Body of pancreas (tissue), 4 donors: ENCODE measurements around the gene MAPK8IP1.

Experiments
- POLR2A ChIP-seq, 3 donors: fragments of 450-650 bp; IDR thresholded peaks; one replicate each; pipeline ENCODE4 v1.6.1; 2016; ENCODE audit warnings: antibody characterized with exemption in 3 of 3, mild to moderate bottlenecking in 2 of 3
- TF ChIP-seq, protein P1 (sequence below), 7 experiments: fragments of 450-650 bp in 4 of 7; fragments of 200-600 bp in 3 of 7; sonication (generic) in 3 of 7; IDR thresholded peaks; one replicate each; pipeline ENCODE4 v1.5.1; 2016 to 2019; ENCODE audit warnings: antibody characterized with exemption in 7 of 7

DNA sequence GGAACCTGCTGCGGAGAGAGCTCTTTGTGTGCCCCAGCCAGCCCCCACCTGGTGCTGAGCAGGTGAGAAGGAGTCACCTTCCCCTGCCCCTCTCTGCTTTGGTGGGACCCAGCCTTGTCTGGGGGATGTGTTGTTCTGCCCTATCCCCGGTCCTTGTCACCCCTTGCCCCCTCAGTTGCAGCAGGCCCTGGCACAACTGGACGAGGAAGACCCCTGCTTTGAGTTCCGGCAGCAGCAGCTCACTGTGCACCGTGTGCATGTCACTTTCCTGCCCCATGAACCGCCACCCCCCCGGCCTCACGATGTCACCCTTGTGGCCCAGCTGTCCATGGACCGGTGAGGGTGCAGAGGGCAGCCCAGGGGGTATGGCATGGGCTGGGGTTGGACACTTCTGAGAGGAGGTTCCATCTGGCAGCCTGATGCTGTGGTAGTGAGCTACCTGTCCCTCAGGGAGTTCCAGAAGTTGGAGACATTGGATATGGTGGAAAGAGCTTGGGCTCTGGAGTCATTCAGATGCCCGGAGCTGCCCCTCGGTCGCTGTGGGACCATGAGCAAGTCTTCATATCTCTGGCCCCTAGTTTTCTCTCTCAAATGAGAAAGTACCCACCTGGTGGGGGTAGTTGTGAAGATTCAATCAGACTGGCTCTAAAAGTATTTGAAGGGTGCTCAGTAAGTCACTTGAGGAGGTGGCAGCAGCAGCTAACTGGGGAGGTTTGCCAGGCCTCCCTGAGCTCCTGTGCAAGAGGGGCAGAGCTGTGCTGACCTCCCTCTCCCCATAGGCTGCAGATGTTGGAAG, 41.3 kb downstream of the MAPK8IP1 start:
- TF ChIP-seq, protein P1, sequence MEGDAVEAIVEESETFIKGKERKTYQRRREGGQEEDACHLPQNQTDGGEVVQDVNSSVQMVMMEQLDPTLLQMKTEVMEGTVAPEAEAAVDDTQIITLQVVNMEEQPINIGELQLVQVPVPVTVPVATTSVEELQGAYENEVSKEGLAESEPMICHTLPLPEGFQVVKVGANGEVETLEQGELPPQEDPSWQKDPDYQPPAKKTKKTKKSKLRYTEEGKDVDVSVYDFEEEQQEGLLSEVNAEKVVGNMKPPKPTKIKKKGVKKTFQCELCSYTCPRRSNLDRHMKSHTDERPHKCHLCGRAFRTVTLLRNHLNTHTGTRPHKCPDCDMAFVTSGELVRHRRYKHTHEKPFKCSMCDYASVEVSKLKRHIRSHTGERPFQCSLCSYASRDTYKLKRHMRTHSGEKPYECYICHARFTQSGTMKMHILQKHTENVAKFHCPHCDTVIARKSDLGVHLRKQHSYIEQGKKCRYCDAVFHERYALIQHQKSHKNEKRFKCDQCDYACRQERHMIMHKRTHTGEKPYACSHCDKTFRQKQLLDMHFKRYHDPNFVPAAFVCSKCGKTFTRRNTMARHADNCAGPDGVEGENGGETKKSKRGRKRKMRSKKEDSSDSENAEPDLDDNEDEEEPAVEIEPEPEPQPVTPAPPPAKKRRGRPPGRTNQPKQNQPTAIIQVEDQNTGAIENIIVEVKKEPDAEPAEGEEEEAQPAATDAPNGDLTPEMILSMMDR (IDR thresholded peaks at IDR 0.05) = no peak
- TF ChIP-seq POLR2A (IDR thresholded peaks at IDR 0.05) = no peak
